ENCODE measurements around the gene IFNGR2.
"Not testable (repeated sequence)": the region's sequence is repeated elsewhere in the genome, so short reads cannot be mapped to it uniquely, and the experiment has no call there.

The IFNGR2 gene

GRCh38 chr21:33403786-33404585 lies 773 bp downstream of the IFNGR2 start:
- DNase-seq = peak; percentile 27

- no peak for DNase-seq
Measured at GRCh38 chr21:33406493-33406892, 3.3 kb downstream of the IFNGR2 start.

GRCh38 chr21:33411949-33412430 lies 8.8 kb downstream of the IFNGR2 start:
- no peak for DNase-seq

GRCh38 chr21:33412439-33412831 lies 9.2 kb downstream of the IFNGR2 start:
- not testable (repeated sequence) for DNase-seq

- DNase-seq = no peak
Measured at GRCh38 chr21:33412832-33413519, 9.8 kb downstream of the IFNGR2 start.

GRCh38 chr21:33414068-33414467 lies 10.9 kb downstream of the IFNGR2 start:
- DNase-seq = no peak

- DNase-seq = no peak
Measured at GRCh38 chr21:33414926-33415325, 11.7 kb downstream of the IFNGR2 start.

- no peak for DNase-seq
Measured at GRCh38 chr21:33418691-33419090, 15.5 kb downstream of the IFNGR2 start.

- DNase-seq = no peak
Measured at GRCh38 chr21:33419538-33420123, 16.4 kb downstream of the IFNGR2 start.

GRCh38 chr21:33421713-33422393 lies 18.6 kb downstream of the IFNGR2 start:
- DNase-seq = no peak

GRCh38 chr21:33424214-33424613 lies 21.0 kb downstream of the IFNGR2 start:
- no peak for DNase-seq

- DNase-seq = no peak
Measured at GRCh38 chr21:33425825-33426224, 22.6 kb downstream of the IFNGR2 start.

GRCh38 chr21:33427051-33427450 lies 23.8 kb downstream of the IFNGR2 start:
- DNase-seq = no peak

- no peak for DNase-seq
Measured at GRCh38 chr21:33428669-33429068, 25.5 kb downstream of the IFNGR2 start.

GRCh38 chr21:33430858-33431257 lies 27.6 kb downstream of the IFNGR2 start:
- no peak for DNase-seq

- no peak for DNase-seq
Measured at GRCh38 chr21:33432496-33432895, 29.3 kb downstream of the IFNGR2 start.

GRCh38 chr21:33433001-33433400 lies 29.8 kb downstream of the IFNGR2 start:
- no peak for DNase-seq

GRCh38 chr21:33433425-33434114 lies 30.4 kb downstream of the IFNGR2 start:
- DNase-seq = no peak

GRCh38 chr21:33434770-33435360 lies 31.7 kb downstream of the IFNGR2 start:
- DNase-seq = no peak

GRCh38 chr21:33437140-33437539 lies 33.9 kb downstream of the IFNGR2 start:
- DNase-seq = no peak

- DNase-seq = peak; percentile 66
Measured at GRCh38 chr21:33441489-33442477, 38.6 kb downstream of the IFNGR2 start.
